ENCODE data around the gene SPTSSA. TPM values are rescaled to one million over a fixed set of nuclear protein-coding genes. Genes with fewer than 3 reads are reported as not detected.

Gene SPTSSA
- total RNA-seq, 1 experiment from 2014 or later, result 14.2 TPM

- DNase-seq (ENCODE audit: low read depth), result no peak
Measured at GRCh38 chr14:34472706-34473279, 10.8 kb upstream of the SPTSSA start.

- no peak for DNase-seq (ENCODE audit: low read depth)
Measured at GRCh38 chr14:34470319-34470718, 8.3 kb upstream of the SPTSSA start.

- no peak for DNase-seq (ENCODE audit: low read depth)
Measured at GRCh38 chr14:34466691-34467090, 4.7 kb upstream of the SPTSSA start.

GRCh38 chr14:34465069-34465859 lies 3.2 kb upstream of the SPTSSA start:
- DNase-seq (ENCODE audit: low read depth), result peak; percentile 8

- no peak for DNase-seq (ENCODE audit: low read depth)
Measured at GRCh38 chr14:34463598-34463961, 1.5 kb upstream of the SPTSSA start.

GRCh38 chr14:34461334-34462131 lies 507 bp downstream of the SPTSSA start:
- DNase-seq (ENCODE audit: low read depth), result peak; percentile 72

- peak; percentile 27 for DNase-seq (ENCODE audit: low read depth)
Measured at GRCh38 chr14:34460841-34461240, 1.2 kb downstream of the SPTSSA start.

- DNase-seq (ENCODE audit: low read depth), result no peak
Measured at GRCh38 chr14:34460295-34460694, 1.7 kb downstream of the SPTSSA start.

GRCh38 chr14:34457186-34457585 lies 4.9 kb downstream of the SPTSSA start:
- no peak for DNase-seq (ENCODE audit: low read depth)

- DNase-seq (ENCODE audit: low read depth), result no peak
Measured at GRCh38 chr14:34453226-34453625, 8.8 kb downstream of the SPTSSA start.

GRCh38 chr14:34452258-34452822 lies 9.7 kb downstream of the SPTSSA start:
- DNase-seq (ENCODE audit: low read depth), result no peak

- DNase-seq (ENCODE audit: low read depth), result no peak
Measured at GRCh38 chr14:34450958-34451357, 11.1 kb downstream of the SPTSSA start.

- DNase-seq (ENCODE audit: low read depth), result no peak
Measured at GRCh38 chr14:34450542-34450915, 11.5 kb downstream of the SPTSSA start.

- no peak for DNase-seq (ENCODE audit: low read depth)
Measured at GRCh38 chr14:34449819-34450541, 12.1 kb downstream of the SPTSSA start.

GRCh38 chr14:34439090-34439489 lies 22.9 kb downstream of the SPTSSA start:
- no peak for DNase-seq (ENCODE audit: low read depth)

- no peak for DNase-seq (ENCODE audit: low read depth)
Measured at GRCh38 chr14:34438438-34438837, 23.6 kb downstream of the SPTSSA start.

GRCh38 chr14:34437729-34438080 lies 24.3 kb downstream of the SPTSSA start:
- no peak for DNase-seq (ENCODE audit: low read depth)

GRCh38 chr14:34436960-34437728 lies 24.9 kb downstream of the SPTSSA start:
- no peak for DNase-seq (ENCODE audit: low read depth)

GRCh38 chr14:34436118-34436905 lies 25.7 kb downstream of the SPTSSA start:
- DNase-seq (ENCODE audit: low read depth), result no peak

- no peak for DNase-seq (ENCODE audit: low read depth)
Measured at GRCh38 chr14:34433957-34434356, 28.1 kb downstream of the SPTSSA start.

Measured in Daoy (cell line).